ENCODE data around the gene SLC25A41. TPM values are rescaled to one million over a fixed set of nuclear protein-coding genes. Genes with fewer than 3 reads are reported as not detected.

SLC25A41 gene
- total RNA-seq, 6 experiments from 2014 or later = not detected

GRCh38 chr19:6415591-6416190, 17.9 kb downstream of the SLC25A41 start:
- no peaks in the 10 kb centered on the region for H3K9me3 Mint-ChIP-seq
- H3K4me3 Mint-ChIP-seq = no peak overlapping the region
- no peak overlapping the region for H3K27ac Mint-ChIP-seq
- DNase-seq = no peak
- H3K36me3 Mint-ChIP-seq (ENCODE audit: low read depth) = peaks cover 8% of the 10 kb centered on the region
- H3K4me1 Mint-ChIP-seq (ENCODE audit: low read depth) = no peaks in the 10 kb centered on the region; the same call in 1 of the 2 replicates
- H3K27me3 Mint-ChIP-seq (ENCODE audit: insufficient read depth) = no peaks in the 10 kb centered on the region
- TF ChIP-seq CTCF (IDR thresholded peaks at IDR 0.05) = no peak

DNA sequence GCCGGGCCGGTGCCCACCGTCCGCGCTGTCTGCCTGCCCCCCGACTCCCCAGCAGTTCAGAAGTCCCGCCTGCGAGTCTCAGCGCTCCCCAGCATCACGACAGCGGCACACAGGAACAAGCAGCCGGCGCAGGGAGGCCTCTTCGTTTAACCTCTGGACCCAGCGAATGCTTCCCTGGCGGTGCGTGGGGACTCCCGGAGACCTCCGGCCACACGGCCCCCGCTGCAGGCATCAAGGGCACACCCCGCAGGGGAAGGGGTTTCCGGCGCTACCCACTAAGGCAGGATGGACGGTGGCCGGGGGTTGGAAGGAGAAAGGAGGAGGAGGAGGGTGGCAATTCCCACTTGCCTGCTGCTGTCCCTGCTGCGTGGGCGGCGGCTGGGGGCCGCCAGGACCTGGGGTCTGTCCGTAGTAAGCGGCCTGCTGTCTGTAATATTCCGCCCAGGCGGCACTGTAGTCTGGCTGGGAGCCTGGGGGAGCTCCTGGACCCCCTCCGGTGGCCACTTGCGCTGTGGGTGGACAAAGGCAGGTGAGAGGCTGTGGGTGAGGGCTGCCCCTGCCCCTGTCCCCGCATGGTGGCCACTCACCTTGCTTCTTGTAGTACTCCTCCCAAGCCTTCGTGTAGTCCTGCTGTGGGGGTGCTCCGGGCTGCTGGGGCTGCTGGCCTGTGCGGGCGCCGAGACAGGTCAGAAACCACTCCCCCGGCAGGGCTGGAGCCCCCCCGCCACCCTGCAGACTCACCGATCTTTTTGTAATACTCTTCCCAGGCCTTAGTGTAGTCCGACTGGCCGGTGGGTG, 18.6 kb downstream of the SLC25A41 start:
- Mint-ChIP-seq H3K4me1 (ENCODE audit: low read depth) (no peaks in the 10 kb centered on the region), H3K4me3 (no peak overlapping the region), H3K27ac (no peak overlapping the region), H3K9me3 (no peaks in the 10 kb centered on the region), H3K36me3 (ENCODE audit: low read depth) (peaks cover 2% of the 10 kb centered on the region; the same call in 1 of the 2 replicates), H3K27me3 (ENCODE audit: insufficient read depth) (no peaks in the 10 kb centered on the region)
- no peak for DNase-seq
- TF ChIP-seq CTCF (IDR thresholded peaks at IDR 0.05) = no peak

- no peak overlapping the region for H3K27ac Mint-ChIP-seq
- H3K9me3 Mint-ChIP-seq = no peaks in the 10 kb centered on the region
- H3K36me3 Mint-ChIP-seq (ENCODE audit: low read depth) = no peaks in the 10 kb centered on the region
- TF ChIP-seq CTCF (IDR thresholded peaks at IDR 0.05) = no peak
- no peaks in the 10 kb centered on the region for H3K4me1 Mint-ChIP-seq (ENCODE audit: low read depth)
- no peak for DNase-seq
- no peaks in the 10 kb centered on the region for H3K27me3 Mint-ChIP-seq (ENCODE audit: insufficient read depth)
- no peak overlapping the region for H3K4me3 Mint-ChIP-seq
These were observed 19.6 kb downstream of the SLC25A41 start for GRCh38 chr19:6413721-6414643.

DNA sequence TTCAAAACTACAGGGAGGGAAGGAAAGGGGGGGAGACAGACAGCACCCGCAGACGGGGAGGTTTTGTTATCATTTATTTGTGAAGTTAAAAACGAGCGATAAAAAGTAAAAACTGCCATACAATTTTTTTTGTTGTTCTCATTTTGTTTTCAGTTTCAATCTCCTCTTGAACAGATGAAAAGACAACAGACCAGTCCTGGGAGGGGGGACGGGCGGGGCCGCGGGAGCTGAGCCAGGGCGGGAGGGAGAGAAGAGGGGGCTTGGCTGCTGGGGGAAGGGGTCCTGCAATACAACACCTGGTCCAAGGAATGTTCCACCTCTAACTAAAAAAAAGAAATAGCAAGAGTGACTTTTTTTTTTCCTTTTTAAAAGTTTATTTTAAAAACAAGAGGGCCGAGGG, 20.3 kb downstream of the SLC25A41 start:
- Mint-ChIP-seq H3K4me3 (no peak overlapping the region), H3K27ac (no peak overlapping the region), H3K9me3 (no peaks in the 10 kb centered on the region), H3K4me1 (ENCODE audit: low read depth) (no peaks in the 10 kb centered on the region), H3K27me3 (ENCODE audit: insufficient read depth) (no peaks in the 10 kb centered on the region), H3K36me3 (ENCODE audit: low read depth) (no peaks in the 10 kb centered on the region)
- no peak for TF ChIP-seq CTCF (IDR thresholded peaks at IDR 0.05)
- no peak for DNase-seq

GRCh38 chr19:6412447-6413091, 21.0 kb downstream of the SLC25A41 start:
- Mint-ChIP-seq H3K27me3 (ENCODE audit: insufficient read depth) (no peaks in the 10 kb centered on the region), H3K9me3 (no peaks in the 10 kb centered on the region), H3K4me1 (ENCODE audit: low read depth) (no peaks in the 10 kb centered on the region), H3K27ac (no peak overlapping the region), H3K36me3 (ENCODE audit: low read depth) (no peaks in the 10 kb centered on the region), H3K4me3 (no peak overlapping the region)
- peak; percentile 73 for TF ChIP-seq CTCF (IDR thresholded peaks at IDR 0.05)
- DNase-seq = no peak
